Natural killer cell (primary cell): ENCODE results near the gene IL1RAPL2. TPM values are rescaled to one million over a fixed set of nuclear protein-coding genes. Genes with fewer than 3 reads are reported as not detected.
"Not testable (repeated sequence)": the region's sequence is repeated elsewhere in the genome, so short reads cannot be mapped to it uniquely, and the experiment has no call there.

Experiments
- ATAC-seq, 3 donors: fragments of 150-1000 bp in 2 of 3; fragments of 200-7000 bp in 1 of 3; cut with Tn5 transposase; 1 replicate in 1 of 3; 2 replicates in 2 of 3; pipeline ENCODE4 v1.10.0; 2021; ENCODE audit warnings: mild to moderate bottlenecking in 2 of 3, moderate library complexity in 2 of 3
- DNase-seq, 2 donors: peaks; one replicate each; pipeline versions ENCODE4 v3.0.0 to v3.0.0-alpha.2; 2013 to 2021; ENCODE audit warnings: mixed read lengths in 1 of 2
- H3K27ac ChIP-seq: one replicate; pipeline ENCODE4 v1.5.1; 2013; ENCODE audit warnings: mild to moderate bottlenecking, low read length
- H3K27me3 ChIP-seq: one replicate; pipeline ENCODE4 v1.6.1; 2013; ENCODE audit warnings: low read length; ENCODE audit not compliant: control insufficient read depth, insufficient read depth
- H3K36me3 ChIP-seq: one replicate; pipeline ENCODE4 v1.6.1; 2013; ENCODE audit warnings: low read length; ENCODE audit not compliant: control insufficient read depth, insufficient read depth
- H3K4me1 ChIP-seq: one replicate; pipeline ENCODE4 v1.6.1; 2013; ENCODE audit warnings: low read length; ENCODE audit not compliant: control insufficient read depth, insufficient read depth
- H3K4me3 ChIP-seq: one replicate; pipeline ENCODE4 v1.5.1; 2013; ENCODE audit warnings: low read length
- H3K9me3 ChIP-seq: one replicate; pipeline ENCODE4 v1.6.1; 2013; ENCODE audit warnings: low read length; ENCODE audit not compliant: control insufficient read depth, insufficient read depth
- H3K27ac Mint-ChIP-seq, 2 donors: one replicate each; pipeline ENCODE4 v1.8.0; 2022; ENCODE audit warnings: mild to moderate bottlenecking in 2 of 2, mixed read lengths in 2 of 2, moderate library complexity in 1 of 2
- H3K27me3 Mint-ChIP-seq, 2 donors: one replicate each; pipeline ENCODE4 v1.8.0; 2022; ENCODE audit warnings: low read depth in 2 of 2, mixed read lengths in 2 of 2
- H3K36me3 Mint-ChIP-seq: one replicate; pipeline ENCODE4 v1.8.0; 2022; ENCODE audit warnings: mixed read lengths
- H3K4me1 Mint-ChIP-seq, 2 donors: one replicate each; pipeline ENCODE4 v1.8.0; 2022; ENCODE audit warnings: mixed read lengths in 2 of 2
- H3K4me3 Mint-ChIP-seq: one replicate; pipeline ENCODE4 v1.8.0; 2022; ENCODE audit warnings: mild to moderate bottlenecking, moderate library complexity, mixed read lengths
- H3K9me3 Mint-ChIP-seq, 2 donors: one replicate each; pipeline ENCODE4 v1.8.0; 2022; ENCODE audit warnings: mixed read lengths in 2 of 2
- CTCF ChIP-seq: fragments of 200-600 bp; IDR thresholded peaks from one replicate; pipeline ENCODE4 v1.8.0; 2022; ENCODE audit warnings: antibody characterized with exemption
- WGBS: methylation state at CpG from one replicate; pipeline ENCODE4 v1.1.7; 2013; ENCODE audit warnings: missing lambda C conversion rate; ENCODE audit not compliant: insufficient coverage; 5-methylcytosine and 5-hydroxymethylcytosine counted together
- intact Hi-C: fragments of 100-400 bp; cut with micrococcal nuclease; formaldehyde crosslinking; loops from one replicate; pipeline ENCODE4 v1.14.2; 2022
- total RNA-seq, 4 donors: library from RNA; stranded (reverse); fragments of 120-200 nt in 1 of 4; gene quantifications; one replicate each; pipeline versions ENCODE4 v1.2.3 to v1.2.4, GENCODE V29; 2013 to 2022

IL1RAPL2 gene
- total RNA-seq, 3 donors from 2014 or later (not counting 1 experiment from before 2014, with no cell fraction given): not detected

- ATAC-seq (no peak), DNase-seq (no peak)
- H3K27me3 ChIP-seq: no peaks in the 10 kb centered on the region
- H3K36me3 Mint-ChIP-seq: no peaks in the 10 kb centered on the region
- H3K9me3 Mint-ChIP-seq: peaks cover 4 to 8% of the 10 kb centered on the region in 2 donors
- H3K4me1 Mint-ChIP-seq: no peaks in the 10 kb centered on the region
- no peaks in the 10 kb centered on the region for H3K27me3 Mint-ChIP-seq
- H3K9me3 ChIP-seq: no peaks in the 10 kb centered on the region
- H3K4me3 Mint-ChIP-seq: no peak overlapping the region
- H3K4me3 ChIP-seq: no peak overlapping the region
- H3K36me3 ChIP-seq: no peaks in the 10 kb centered on the region
- no peak overlapping the region for H3K27ac ChIP-seq
- no peaks in the 10 kb centered on the region for H3K4me1 ChIP-seq
- 56% methylated on average over 3 of the region's 6 CpGs for WGBS
- intact Hi-C loops: no loop called here
- TF ChIP-seq CTCF: no peak
- H3K27ac Mint-ChIP-seq: no peak overlapping the region
These were observed 543.9 kb downstream of the IL1RAPL2 start for GRCh38 chrX:105109936-105110335.

- Mint-ChIP-seq H3K9me3 (no peaks in the 10 kb centered on the region), H3K27me3 (no peaks in the 10 kb centered on the region), H3K27ac (no peak overlapping the region), H3K4me3 (no peak overlapping the region), H3K36me3 (no peaks in the 10 kb centered on the region), H3K4me1 (no peaks in the 10 kb centered on the region)
- no peak for TF ChIP-seq CTCF
- ATAC-seq: no peak
- Histone ChIP-seq H3K4me1 (no peaks in the 10 kb centered on the region), H3K9me3 (no peaks in the 10 kb centered on the region), H3K27me3 (no peaks in the 10 kb centered on the region), H3K4me3 (no peak overlapping the region), H3K27ac (no peak overlapping the region), H3K36me3 (no peaks in the 10 kb centered on the region)
- intact Hi-C loops: no loop called here
- DNase-seq: no peak
- 83% methylated on average over 3 of the region's 3 CpGs for WGBS
These were observed 548.6 kb downstream of the IL1RAPL2 start for GRCh38 chrX:105114554-105115130.

GRCh38 chrX:105115596-105116320 is 549.8 kb downstream of the IL1RAPL2 start:
- H3K4me3 Mint-ChIP-seq, H3K27ac Mint-ChIP-seq, H3K36me3 Mint-ChIP-seq, H3K27ac ChIP-seq, H3K9me3 Mint-ChIP-seq, intact Hi-C loops, H3K36me3 ChIP-seq, H3K4me1 ChIP-seq, ATAC-seq, H3K9me3 ChIP-seq, H3K4me3 ChIP-seq, H3K4me1 Mint-ChIP-seq, DNase-seq, H3K27me3 Mint-ChIP-seq, H3K27me3 ChIP-seq: not testable (repeated sequence)
- WGBS: 95% methylated on average over 35 of the region's 35 CpGs

GRCh38 chrX:105116486-105116885 is 550.5 kb downstream of the IL1RAPL2 start:
- no peaks in the 10 kb centered on the region for H3K36me3 Mint-ChIP-seq
- Histone ChIP-seq H3K4me1 (no peaks in the 10 kb centered on the region), H3K4me3 (no peak overlapping the region), H3K36me3 (no peaks in the 10 kb centered on the region), H3K27ac (no peak overlapping the region), H3K9me3 (no peaks in the 10 kb centered on the region), H3K27me3 (no peaks in the 10 kb centered on the region)
- no peak overlapping the region for H3K27ac Mint-ChIP-seq
- intact Hi-C loops: no loop called here
- peaks cover 0 to 7% of the 10 kb centered on the region in 2 donors for H3K27me3 Mint-ChIP-seq
- no peaks in the 10 kb centered on the region for H3K4me1 Mint-ChIP-seq
- ATAC-seq (no peak), DNase-seq (no peak)
- TF ChIP-seq CTCF: no peak
- peaks cover 0 to 2% of the 10 kb centered on the region in 2 donors for H3K9me3 Mint-ChIP-seq
- WGBS: no CpG with 5 or more reads among the region's 1 CpG
- H3K4me3 Mint-ChIP-seq: no peak overlapping the region
